HG02623 (cell line): Measurements from ENCODE around the gene NPSR1.
"Not testable (repeated sequence)": the region's sequence is repeated elsewhere in the genome, so short reads cannot be mapped to it uniquely, and the experiment has no call there.

Source experiments
- ATAC-seq: cut with Tn5 transposase; IDR thresholded peaks from one replicate; pipeline ENCODE4 v1.9.1; 2021; ENCODE audit warnings: moderate library complexity; ENCODE audit not compliant: unreplicated experiment

NPSR1 gene

GRCh38 chr7:34866222-34866621 is 208.2 kb downstream of the NPSR1 start:
- not testable (repeated sequence) for ATAC-seq

- not testable (repeated sequence) for ATAC-seq
Measured at GRCh38 chr7:34867341-34867740, 209.3 kb downstream of the NPSR1 start.

GRCh38 chr7:34868602-34869001 is 210.6 kb downstream of the NPSR1 start:
- not testable (repeated sequence) for ATAC-seq

GRCh38 chr7:34869057-34869456 is 211.0 kb downstream of the NPSR1 start:
- no peak for ATAC-seq

- ATAC-seq = not testable (repeated sequence)
Measured at GRCh38 chr7:34870041-34870440, 212.0 kb downstream of the NPSR1 start.

GRCh38 chr7:34874329-34874728 is 216.3 kb downstream of the NPSR1 start:
- ATAC-seq = not testable (repeated sequence)

GRCh38 chr7:34875481-34875880 is 217.5 kb downstream of the NPSR1 start:
- ATAC-seq = no peak

- not testable (repeated sequence) for ATAC-seq
Measured at GRCh38 chr7:34878944-34879735, 221.1 kb downstream of the NPSR1 start.

GRCh38 chr7:34879871-34880270 is 221.9 kb downstream of the NPSR1 start:
- no peak for ATAC-seq

GRCh38 chr7:34883855-34884254 is 225.8 kb downstream of the NPSR1 start:
- ATAC-seq = not testable (repeated sequence)

- ATAC-seq = no peak
Measured at GRCh38 chr7:34886856-34887255, 228.8 kb downstream of the NPSR1 start.

- no peak for ATAC-seq
Measured at GRCh38 chr7:34889951-34890350, 231.9 kb downstream of the NPSR1 start.

GRCh38 chr7:34895202-34895601 is 237.2 kb downstream of the NPSR1 start:
- ATAC-seq = no peak
